SK-N-SH (cell line): Measurements from ENCODE around the gene MCF2L2. TPM values are rescaled to one million over a fixed set of nuclear protein-coding genes. Genes with fewer than 3 reads are reported as not detected.

Experiments
- CTCF ChIA-PET: fragments of 300-600, 350-600 bp; formaldehyde crosslinking; extraction: SDS; loops from one replicate; lab custom pipeline; 2021; lab: Yijun Ruan, JAX
- POLR2A ChIA-PET: fragments of 350-600 bp; sonication (Branson Sonifier 250); formaldehyde crosslinking; extraction: SDS; loops from one replicate; lab custom pipeline; 2020; ENCODE audit warnings: antibody characterized with exemption, inconsistent platforms; lab: Yijun Ruan, JAX
- DNase-seq: peaks from one replicate; pipeline ENCODE4 v3.0.0; 2012
- H2AFZ ChIP-seq: fragments of 200-600 bp; sonication (generic); 2 replicates; pipeline ENCODE4 v1.8.1; 2016; ENCODE audit warnings: antibody characterized with exemption, mild to moderate bottlenecking, low read depth
- H3F3A ChIP-seq: fragments of 200-600 bp; sonication (generic); replicated peaks from 2 replicates; pipeline ENCODE3; 2016; ENCODE audit warnings: antibody characterized with exemption, mild to moderate bottlenecking; ENCODE audit not compliant: insufficient read depth
- H3K27ac ChIP-seq, 2 experiments: fragments of 200-500 bp in 1 of 2; fragments of 200-600 bp in 1 of 2; sonication (Bioruptor generic) in 1 of 2; sonication (generic), shearing (Covaris generic) in 1 of 2; 2 replicates each; pipeline versions ENCODE4 v1.5.1 to v1.6.1; 2014 to 2016; ENCODE audit warnings: low read depth in 2 of 2, inconsistent platforms in 1 of 2, low read length in 1 of 2, mild to moderate bottlenecking in 1 of 2, mixed read lengths in 1 of 2
- H3K27me3 ChIP-seq: fragments of 200-600 bp; sonication (generic), shearing (Covaris generic); 2 replicates; pipeline ENCODE4 v1.6.1; 2016; ENCODE audit warnings: mixed run types; ENCODE audit not compliant: insufficient read depth
- H3K36me3 ChIP-seq, 2 experiments: fragments of 200-500 bp in 1 of 2; fragments of 200-600 bp in 1 of 2; sonication (Bioruptor generic) in 1 of 2; sonication (generic) in 1 of 2; replicated peaks in 1 of 2; 2 replicates each; pipeline versions ENCODE3 to v1.5.1; 2014 to 2016; ENCODE audit warnings: low read length in 1 of 2, mild to moderate bottlenecking in 1 of 2; ENCODE audit not compliant: insufficient read depth in 2 of 2, control insufficient read depth in 1 of 2
- H3K4me1 ChIP-seq, 2 experiments: fragments of 200-500 bp in 1 of 2; fragments of 200-600 bp in 1 of 2; sonication (Bioruptor generic) in 1 of 2; sonication (generic), shearing (Covaris generic) in 1 of 2; 2 replicates each; pipeline versions ENCODE4 v1.5.1 to v1.6.1; 2014 to 2016; ENCODE audit warnings: low read depth in 1 of 2, low read length in 1 of 2, mixed run types in 1 of 2; ENCODE audit not compliant: insufficient read depth in 2 of 2, control insufficient read depth in 1 of 2
- H3K4me2 ChIP-seq: fragments of 200-600 bp; sonication (generic), shearing (Covaris generic); 2 replicates; pipeline ENCODE4 v1.6.1; 2017; ENCODE audit warnings: mixed run types
- H3K4me3 ChIP-seq, 2 experiments: fragments of 200-500 bp in 1 of 2; fragments of 200-600 bp in 1 of 2; sonication (Bioruptor generic) in 1 of 2; sonication (generic), shearing (Covaris generic) in 1 of 2; 2 replicates each; pipeline versions ENCODE4 v1.5.1 to v1.8.1; 2014 to 2016; ENCODE audit warnings: low read depth in 2 of 2, inconsistent platforms in 1 of 2, low read length in 1 of 2, mild to moderate bottlenecking in 1 of 2, mixed read lengths in 1 of 2, moderate library complexity in 1 of 2
- H3K79me2 ChIP-seq: fragments of 200-600 bp; sonication (generic); 2 replicates; pipeline ENCODE4 v1.8.1; 2017; ENCODE audit warnings: mild to moderate bottlenecking; ENCODE audit not compliant: insufficient read depth
- H3K9ac ChIP-seq: fragments of 200-600 bp; sonication (generic); 2 replicates; pipeline ENCODE4 v1.6.1; 2017; ENCODE audit warnings: mixed run types
- H3K9me2 ChIP-seq: fragments of 200-600 bp; sonication (generic); 2 replicates; pipeline ENCODE4 v1.6.1; 2017; ENCODE audit warnings: mixed run types
- H3K9me3 ChIP-seq: fragments of 200-600 bp; sonication (generic); 2 replicates; pipeline ENCODE4 v1.6.1; 2017; ENCODE audit warnings: mixed run types, mild to moderate bottlenecking, moderate library complexity
- H4K20me1 ChIP-seq: fragments of 200-600 bp; sonication (generic); 2 replicates; pipeline ENCODE4 v1.6.1; 2017; ENCODE audit warnings: mild to moderate bottlenecking, mixed run types; ENCODE audit not compliant: insufficient read depth
- CHD2 ChIP-seq: fragments of 150-350 bp; IDR thresholded peaks from 2 replicates; pipeline ENCODE4 v1.6.1; 2018; ENCODE audit warnings: low read length; ENCODE audit not compliant: partially characterized antibody
- FOXJ3 ChIP-seq: sonication (generic); formaldehyde crosslinking; IDR thresholded peaks from 2 replicates; pipeline ENCODE4 v1.5.1; 2020; ENCODE audit warnings: mild to moderate bottlenecking, missing genetic modification reagents
- GATA2 ChIP-seq: sonication (generic); formaldehyde crosslinking; IDR thresholded peaks from 2 replicates; pipeline ENCODE4 v1.5.0; 2020; ENCODE audit warnings: mild to moderate bottlenecking, missing genetic modification reagents
- NFIC ChIP-seq: IDR thresholded peaks from 2 replicates; pipeline ENCODE4 v1.4.0; 2012; ENCODE audit warnings: borderline replicate concordance
- POLR2AphosphoS5 ChIP-seq: IDR thresholded peaks from 2 replicates; pipeline ENCODE4 v1.6.1; 2012; ENCODE audit warnings: low read depth, low read length
- RAD21 ChIP-seq: IDR thresholded peaks from 2 replicates; pipeline ENCODE4 v1.6.1; 2012; ENCODE audit warnings: mild to moderate bottlenecking, low read length
- RFX5 ChIP-seq: IDR thresholded peaks from 2 replicates; pipeline ENCODE4 v1.6.1; 2012; ENCODE audit warnings: mild to moderate bottlenecking, improper control_type of control experiment, low read length
- RXRA ChIP-seq: IDR thresholded peaks from 2 replicates; pipeline ENCODE4 v1.4.0; 2012; ENCODE audit warnings: low read depth, mild to moderate bottlenecking, borderline replicate concordance
- TAF1 ChIP-seq: IDR thresholded peaks from 2 replicates; pipeline ENCODE4 v1.6.1; 2012; ENCODE audit warnings: low read depth, mild to moderate bottlenecking, low read length, moderate library complexity, borderline replicate concordance
- WGBS: methylation state at CpG from one replicate; pipeline ENCODE4 v1.1.6; 2017; ENCODE audit warnings: low lambda C conversion rate; 5-methylcytosine and 5-hydroxymethylcytosine counted together
- polyA plus RNA-seq, 3 experiments: library from polyadenylated mRNA; depleted of rRNA; stranded (reverse); fragments of >200 nt; gene quantifications; 2 replicates each; pipeline ENCODE4 v1.2.3, GENCODE V29; 2012
- TF ChIP-seq, protein P1 (sequence below): fragments of 200-600 bp; sonication (generic); IDR thresholded peaks from 2 replicates; pipeline ENCODE4 v1.6.1; 2017; ENCODE audit warnings: antibody characterized with exemption, mild to moderate bottlenecking, moderate library complexity
- TF ChIP-seq, protein P2 (sequence below): IDR thresholded peaks from 2 replicates; pipeline ENCODE4 v1.4.0; 2012; ENCODE audit warnings: low read depth

Gene MCF2L2
- polyA plus RNA-seq, 1 of the 3 experiments (the other 2 are of a cell fraction): 0.56 TPM

DNA sequence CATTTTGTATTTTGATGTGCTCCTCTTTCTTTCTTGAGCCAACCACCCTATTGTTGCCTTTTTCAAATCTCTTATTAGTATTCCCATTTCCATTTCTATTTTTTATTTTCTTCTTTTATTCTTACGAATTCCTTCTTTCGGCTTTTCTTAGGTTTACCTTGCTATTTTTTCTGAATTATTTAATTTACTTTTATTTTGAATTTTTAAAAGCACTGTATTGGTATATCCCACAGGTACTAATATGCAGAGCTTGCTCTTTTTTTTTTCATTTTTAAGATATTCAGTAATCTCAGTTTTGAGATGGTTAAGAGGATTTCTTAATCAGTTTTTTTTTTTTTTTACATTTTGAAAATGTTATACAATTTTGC, 18.4 kb upstream of the MCF2L2 start:
- 92% methylated on average over 2 of the region's 2 CpGs for WGBS
- Histone ChIP-seq H3K9me3 (no peaks in the 10 kb centered on the region; the same call in 1 of the 2 replicates), H3K27ac (peak overlapping the region; percentile 50 to 86; a peak in 3 of 4 replicates), H3K4me2 (peak overlapping the region; percentile 86), H3K4me1 (peaks cover 0 to 10% of the 10 kb centered on the region in 2 experiments; a peak in 3 of 4 replicates), H3K4me3 (peak overlapping the region; percentile 90 to 95), H3K79me2 (peaks cover 7% of the 10 kb centered on the region; the same call in 1 of the 2 replicates), H3K9ac (peak overlapping the region; percentile 75), H3K36me3 (no peaks in the 10 kb centered on the region), H3K27me3 (no peaks in the 10 kb centered on the region), H3K9me2 (no peaks in the 10 kb centered on the region), H4K20me1 (no peaks in the 10 kb centered on the region), H3F3A (peaks cover 7% of the 10 kb centered on the region), H2AFZ (peak overlapping the region; percentile 99)
- CTCF ChIA-PET: interaction anchor here (0.9 kb wide), 1 partner anchor 8 kb away, joined by 3 read pairs; no protein-coding TSS in a partner anchor
- POLR2A ChIA-PET: interaction anchor here (0.6 to 0.7 kb wide), 4 partner anchors 12 to 396 kb away, joined by 4 to 8 read pairs (median 6); no protein-coding TSS in a partner anchor
- DNase-seq: no peak
- TF ChIP-seq POLR2AphosphoS5: no peak
- no peak for TF ChIP-seq RFX5
- TF ChIP-seq, protein P1, sequence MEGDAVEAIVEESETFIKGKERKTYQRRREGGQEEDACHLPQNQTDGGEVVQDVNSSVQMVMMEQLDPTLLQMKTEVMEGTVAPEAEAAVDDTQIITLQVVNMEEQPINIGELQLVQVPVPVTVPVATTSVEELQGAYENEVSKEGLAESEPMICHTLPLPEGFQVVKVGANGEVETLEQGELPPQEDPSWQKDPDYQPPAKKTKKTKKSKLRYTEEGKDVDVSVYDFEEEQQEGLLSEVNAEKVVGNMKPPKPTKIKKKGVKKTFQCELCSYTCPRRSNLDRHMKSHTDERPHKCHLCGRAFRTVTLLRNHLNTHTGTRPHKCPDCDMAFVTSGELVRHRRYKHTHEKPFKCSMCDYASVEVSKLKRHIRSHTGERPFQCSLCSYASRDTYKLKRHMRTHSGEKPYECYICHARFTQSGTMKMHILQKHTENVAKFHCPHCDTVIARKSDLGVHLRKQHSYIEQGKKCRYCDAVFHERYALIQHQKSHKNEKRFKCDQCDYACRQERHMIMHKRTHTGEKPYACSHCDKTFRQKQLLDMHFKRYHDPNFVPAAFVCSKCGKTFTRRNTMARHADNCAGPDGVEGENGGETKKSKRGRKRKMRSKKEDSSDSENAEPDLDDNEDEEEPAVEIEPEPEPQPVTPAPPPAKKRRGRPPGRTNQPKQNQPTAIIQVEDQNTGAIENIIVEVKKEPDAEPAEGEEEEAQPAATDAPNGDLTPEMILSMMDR: no peak
- no peak for TF ChIP-seq GATA2
- TF ChIP-seq NFIC: no peak

DNA sequence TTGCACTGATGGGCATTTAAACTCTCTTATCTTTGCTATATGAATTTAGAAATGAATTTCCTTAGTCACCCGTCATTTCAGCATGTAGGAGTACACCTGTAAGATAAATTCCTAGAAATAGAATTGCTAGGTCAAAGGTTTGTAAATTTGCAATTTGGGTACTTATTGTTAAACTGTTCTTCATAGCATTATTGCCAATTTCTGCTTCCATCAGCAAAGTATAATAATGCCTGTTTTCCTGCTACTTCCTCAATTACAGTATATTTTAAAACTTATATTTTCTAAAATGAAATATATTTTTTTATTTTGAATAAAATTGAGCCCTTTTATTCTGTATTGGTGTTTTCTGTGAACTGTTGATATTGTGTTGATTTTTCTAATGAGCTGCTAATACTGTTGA, 16.3 kb upstream of the MCF2L2 start:
- TF ChIP-seq, protein P2, sequence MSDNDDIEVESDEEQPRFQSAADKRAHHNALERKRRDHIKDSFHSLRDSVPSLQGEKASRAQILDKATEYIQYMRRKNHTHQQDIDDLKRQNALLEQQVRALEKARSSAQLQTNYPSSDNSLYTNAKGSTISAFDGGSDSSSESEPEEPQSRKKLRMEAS: no peak
- TF ChIP-seq CHD2 (no peak), RXRA (no peak), FOXJ3 (CRISPR knock-in tag) (no peak), RAD21 (no peak), NFIC (no peak), TAF1 (no peak)
- H3K9me2 ChIP-seq: no peaks in the 10 kb centered on the region
- no peak overlapping the region for H3K4me2 ChIP-seq
- no peaks in the 10 kb centered on the region for H4K20me1 ChIP-seq
- H3K4me3 ChIP-seq: no peak overlapping the region
- CTCF ChIA-PET: no interaction called here
- POLR2A ChIA-PET: no interaction called here
- no peaks in the 10 kb centered on the region for H3K36me3 ChIP-seq
- peaks cover 7% of the 10 kb centered on the region; the same call in 1 of the 2 replicates for H3K79me2 ChIP-seq
- no peaks in the 10 kb centered on the region for H3K27me3 ChIP-seq
- H2AFZ ChIP-seq: no peak overlapping the region
- H3K27ac ChIP-seq: no peak overlapping the region
- peaks cover 7% of the 10 kb centered on the region for H3F3A ChIP-seq
- no peak overlapping the region for H3K9ac ChIP-seq
- H3K4me1 ChIP-seq: peaks cover 0 to 10% of the 10 kb centered on the region in 2 experiments; a peak in 3 of 4 replicates
- H3K9me3 ChIP-seq: no peaks in the 10 kb centered on the region; the same call in 1 of the 2 replicates
- 76% methylated on average over 1 of the region's 1 CpG for WGBS
- DNase-seq: no peak
